ENCODE data around the gene HADH. TPM values are rescaled to one million over a fixed set of nuclear protein-coding genes. Genes with fewer than 3 reads are reported as not detected.

HADH gene
- total RNA-seq, 1 donor from 2014 or later: 10.8 TPM

DNA sequence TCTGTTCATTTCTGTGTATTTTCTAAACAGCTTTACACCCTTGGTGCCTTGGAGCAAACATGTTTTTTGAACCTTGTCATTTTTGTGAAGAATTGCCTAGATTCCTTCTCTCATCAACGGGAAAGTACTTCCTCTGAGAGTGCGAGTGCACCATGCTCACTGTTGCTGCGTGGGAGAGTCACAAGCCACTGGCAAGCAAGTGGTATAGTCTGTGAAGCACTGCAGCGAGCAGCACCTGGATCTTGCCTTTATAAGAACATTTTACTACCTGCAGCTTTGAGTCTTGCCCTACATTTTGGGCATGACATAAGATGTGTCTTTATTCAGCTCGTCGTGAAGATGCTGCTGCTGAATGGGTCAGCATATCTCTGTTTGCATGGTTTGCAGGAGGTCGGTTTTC, 44.9 kb downstream of the HADH start:
- H3K4me3 Mint-ChIP-seq (ENCODE audit: unreplicated experiment): no peak overlapping the region
- H3K4me1 Mint-ChIP-seq (ENCODE audit: low read depth, unreplicated experiment): peaks cover 12% of the 10 kb centered on the region
- H3K9me3 Mint-ChIP-seq (ENCODE audit: unreplicated experiment): peaks cover 3% of the 10 kb centered on the region
- H3K27ac Mint-ChIP-seq (ENCODE audit: unreplicated experiment): no peak overlapping the region
- TF ChIP-seq CTCF (IDR thresholded peaks at IDR 0.05; ENCODE audit: partially characterized antibody, unreplicated experiment): no peak
- no peak for DNase-seq
- H3K36me3 Mint-ChIP-seq (ENCODE audit: unreplicated experiment): no peaks in the 10 kb centered on the region
- no peaks in the 10 kb centered on the region for H3K27me3 Mint-ChIP-seq (ENCODE audit: unreplicated experiment)

DNA sequence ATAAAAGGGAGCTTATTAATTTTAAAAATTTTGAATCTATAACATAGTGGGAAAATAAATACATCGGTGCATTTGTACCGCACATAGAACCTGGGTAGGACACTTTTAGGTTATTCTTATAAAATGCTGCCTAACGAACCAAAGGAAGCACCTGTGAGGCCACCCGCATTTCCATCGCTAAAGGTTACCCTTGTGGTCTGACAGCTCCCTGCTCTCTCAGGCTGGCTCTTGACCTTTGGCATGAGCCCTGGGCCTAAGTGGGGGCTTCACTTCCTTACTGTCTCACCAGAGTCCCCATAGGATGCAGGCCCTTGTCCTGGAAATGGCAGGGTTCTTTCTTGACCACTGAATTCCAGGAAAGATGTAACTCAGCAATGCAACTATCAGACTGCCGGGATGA, 46.0 kb downstream of the HADH start:
- no peak for DNase-seq
- TF ChIP-seq CTCF (IDR thresholded peaks at IDR 0.05; ENCODE audit: partially characterized antibody, unreplicated experiment): no peak
- H3K36me3 Mint-ChIP-seq (ENCODE audit: unreplicated experiment): no peaks in the 10 kb centered on the region
- no peak overlapping the region for H3K4me3 Mint-ChIP-seq (ENCODE audit: unreplicated experiment)
- peaks cover 4% of the 10 kb centered on the region for H3K4me1 Mint-ChIP-seq (ENCODE audit: low read depth, unreplicated experiment)
- no peaks in the 10 kb centered on the region for H3K27me3 Mint-ChIP-seq (ENCODE audit: unreplicated experiment)
- peaks cover 4% of the 10 kb centered on the region for H3K9me3 Mint-ChIP-seq (ENCODE audit: unreplicated experiment)
- no peak overlapping the region for H3K27ac Mint-ChIP-seq (ENCODE audit: unreplicated experiment)

DNA sequence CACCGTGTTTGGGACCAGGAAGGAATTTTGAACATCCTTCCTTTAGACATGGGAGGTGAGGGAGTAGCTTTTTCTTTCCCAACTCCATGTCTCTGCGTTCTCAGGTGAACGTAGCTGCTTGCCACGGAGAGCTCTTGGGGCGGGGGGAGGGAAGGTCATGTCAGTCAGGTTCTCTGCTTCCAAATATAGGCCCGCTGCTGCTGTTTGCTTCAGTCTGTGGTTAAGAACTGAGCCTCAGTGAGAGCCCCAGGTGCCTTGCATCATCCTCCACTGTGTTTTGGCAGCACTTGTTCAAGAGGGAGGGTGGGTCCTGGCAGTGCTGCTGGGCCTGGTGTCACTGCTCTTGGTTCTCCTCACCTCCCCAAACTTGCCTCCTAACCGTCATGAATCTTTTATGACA, 46.5 kb downstream of the HADH start:
- Mint-ChIP-seq H3K9me3 (ENCODE audit: unreplicated experiment) (peaks cover 3% of the 10 kb centered on the region), H3K4me3 (ENCODE audit: unreplicated experiment) (no peak overlapping the region), H3K36me3 (ENCODE audit: unreplicated experiment) (no peaks in the 10 kb centered on the region), H3K27ac (ENCODE audit: unreplicated experiment) (no peak overlapping the region), H3K27me3 (ENCODE audit: unreplicated experiment) (no peaks in the 10 kb centered on the region), H3K4me1 (ENCODE audit: low read depth, unreplicated experiment) (no peaks in the 10 kb centered on the region)
- no peak for DNase-seq
- no peak for TF ChIP-seq CTCF (IDR thresholded peaks at IDR 0.05; ENCODE audit: partially characterized antibody, unreplicated experiment)

DNA sequence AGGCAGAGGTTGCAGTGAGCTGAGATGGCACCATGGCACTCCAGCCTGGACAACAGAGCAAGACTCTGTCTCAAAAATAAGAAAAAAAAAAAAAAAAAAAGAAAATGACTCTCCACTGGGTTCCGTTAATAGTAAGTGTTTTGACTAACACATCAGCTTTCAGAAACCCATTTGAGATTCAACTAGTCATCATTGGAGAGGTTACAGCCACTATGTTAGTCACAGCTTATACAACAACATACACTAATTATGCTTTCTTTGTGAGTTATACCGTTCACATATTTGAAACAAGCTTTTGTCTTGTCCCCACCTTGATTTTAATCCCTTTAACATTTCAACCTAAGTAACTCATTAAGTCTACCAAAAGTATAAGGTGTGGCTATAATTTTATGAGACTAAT, 48.2 kb downstream of the HADH start:
- H3K36me3 Mint-ChIP-seq (ENCODE audit: unreplicated experiment): no peaks in the 10 kb centered on the region
- no peak for DNase-seq
- H3K9me3 Mint-ChIP-seq (ENCODE audit: unreplicated experiment): peaks cover 3% of the 10 kb centered on the region
- no peaks in the 10 kb centered on the region for H3K27me3 Mint-ChIP-seq (ENCODE audit: unreplicated experiment)
- no peak overlapping the region for H3K27ac Mint-ChIP-seq (ENCODE audit: unreplicated experiment)
- TF ChIP-seq CTCF (IDR thresholded peaks at IDR 0.05; ENCODE audit: partially characterized antibody, unreplicated experiment): no peak
- H3K4me3 Mint-ChIP-seq (ENCODE audit: unreplicated experiment): no peak overlapping the region
- H3K4me1 Mint-ChIP-seq (ENCODE audit: low read depth, unreplicated experiment): no peaks in the 10 kb centered on the region

- Mint-ChIP-seq H3K4me3 (ENCODE audit: unreplicated experiment) (no peak overlapping the region), H3K36me3 (ENCODE audit: unreplicated experiment) (no peaks in the 10 kb centered on the region), H3K9me3 (ENCODE audit: unreplicated experiment) (peaks cover 1% of the 10 kb centered on the region), H3K4me1 (ENCODE audit: low read depth, unreplicated experiment) (no peaks in the 10 kb centered on the region), H3K27ac (ENCODE audit: unreplicated experiment) (no peak overlapping the region), H3K27me3 (ENCODE audit: unreplicated experiment) (no peaks in the 10 kb centered on the region)
- no peak for TF ChIP-seq CTCF (IDR thresholded peaks at IDR 0.05; ENCODE audit: partially characterized antibody, unreplicated experiment)
- no peak for DNase-seq
These were observed 53.2 kb downstream of the HADH start for GRCh38 chr4:108042927-108043326.
